GM18951 (cell line): ENCODE measurements around the gene RFPL1.
"Not testable (repeated sequence)": the region's sequence is repeated elsewhere in the genome, so short reads cannot be mapped to it uniquely, and the experiment has no call there.

Source experiments
- POLR2A ChIP-seq: IDR thresholded peaks from 4 replicates; pipeline ENCODE4 v1.6.1; 2011; ENCODE audit warnings: mild to moderate bottlenecking; ENCODE audit not compliant: insufficient read length, insufficient read depth; ENCODE audit errors: extremely low read depth
- in situ Hi-C: fragments of 300-500 bp; cut with MboI; formaldehyde crosslinking; loops from one replicate; pipeline ENCODE4 v1.12.0; 2022; ENCODE audit warnings: low sequenced_read_pairs, mixed read lengths, inconsistent platforms; ENCODE audit not compliant: unreplicated experiment

RFPL1 gene

DNA sequence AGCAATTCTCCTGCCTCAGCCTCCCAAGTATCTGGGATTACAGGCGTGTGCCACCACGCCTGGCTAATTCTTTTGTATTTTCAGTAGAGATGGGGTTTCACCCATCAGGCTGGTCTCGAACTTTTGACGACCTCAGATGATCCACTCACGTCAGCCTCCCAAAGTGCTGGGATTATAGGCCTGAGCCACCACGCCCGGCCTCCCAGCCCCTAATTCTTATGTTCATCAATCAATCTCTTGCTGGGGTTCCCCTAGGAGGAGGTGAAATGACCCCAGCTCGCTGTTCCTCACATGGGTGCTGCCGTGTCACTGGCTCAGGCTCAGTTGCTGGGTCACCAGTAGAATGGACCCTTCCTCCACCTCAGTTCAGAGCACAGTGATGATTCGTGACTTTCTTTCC lies at the start of gene RFPL1:
RFPL1 (plus strand) TSS at position 301 of the 400 bp plus-strand sequence.
- in situ Hi-C loops: not testable (repeated sequence)

DNA sequence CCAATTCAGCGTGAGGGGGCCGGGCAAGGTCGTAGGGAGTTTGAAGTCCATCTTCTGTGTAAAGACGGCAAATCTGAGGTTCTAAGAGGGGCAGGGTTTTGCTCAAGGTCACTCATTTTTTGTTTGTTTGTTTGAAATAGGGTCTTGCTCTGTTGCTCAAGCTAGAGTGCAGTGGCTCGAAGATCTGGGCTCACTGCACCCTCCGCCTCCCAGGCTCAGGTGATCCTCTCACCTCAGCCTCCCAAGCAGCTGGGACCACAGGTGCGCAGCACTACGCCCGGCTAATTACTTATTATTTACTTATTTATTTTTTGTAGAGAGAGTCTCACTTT lies 49.7 kb upstream of the RFPL1 start:
- TF ChIP-seq POLR2A: no peak
- in situ Hi-C loops: no loop called here

DNA sequence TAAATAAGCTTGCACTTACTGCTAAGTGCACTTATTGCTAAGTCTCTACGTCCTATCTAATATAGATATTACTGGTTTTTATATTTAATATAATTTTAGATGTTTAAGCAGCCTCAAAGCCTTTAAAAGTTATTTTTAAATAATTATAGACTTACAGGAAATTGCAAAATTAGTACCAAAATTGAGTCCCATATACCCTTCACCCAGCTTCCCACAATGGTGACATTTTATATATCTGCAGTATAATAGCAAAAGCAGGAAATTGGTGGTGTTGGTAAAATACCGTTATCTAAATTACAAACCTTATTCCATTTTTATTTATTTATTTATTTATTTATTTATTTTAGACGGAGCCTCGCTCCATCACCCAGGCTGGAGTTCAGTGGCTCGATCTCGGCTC lies 48.1 kb upstream of the RFPL1 start:
- no peak for TF ChIP-seq POLR2A
- in situ Hi-C loops: no loop called here

DNA sequence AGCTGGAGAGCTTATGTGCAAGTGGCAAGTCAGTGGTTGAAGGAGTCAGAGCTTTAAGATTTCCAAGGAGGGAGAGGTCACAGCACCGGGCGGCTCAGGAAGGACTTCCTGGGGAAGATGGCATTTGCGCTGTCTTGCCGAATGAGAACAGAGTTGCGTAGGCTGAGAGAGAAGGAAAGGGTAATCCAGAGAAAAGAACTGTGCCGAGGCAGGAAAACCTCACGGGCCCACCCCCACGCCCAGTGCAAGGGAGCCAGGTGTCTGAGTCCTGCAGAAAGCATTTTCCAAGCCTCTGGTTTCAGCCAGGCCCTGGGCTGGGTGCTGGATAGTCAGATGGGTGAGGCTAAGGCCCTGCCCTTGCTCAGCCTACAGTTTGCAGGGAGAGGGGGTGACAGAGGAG lies 46.8 kb upstream of the RFPL1 start:
- no peak for TF ChIP-seq POLR2A
- in situ Hi-C loops: no loop called here

DNA sequence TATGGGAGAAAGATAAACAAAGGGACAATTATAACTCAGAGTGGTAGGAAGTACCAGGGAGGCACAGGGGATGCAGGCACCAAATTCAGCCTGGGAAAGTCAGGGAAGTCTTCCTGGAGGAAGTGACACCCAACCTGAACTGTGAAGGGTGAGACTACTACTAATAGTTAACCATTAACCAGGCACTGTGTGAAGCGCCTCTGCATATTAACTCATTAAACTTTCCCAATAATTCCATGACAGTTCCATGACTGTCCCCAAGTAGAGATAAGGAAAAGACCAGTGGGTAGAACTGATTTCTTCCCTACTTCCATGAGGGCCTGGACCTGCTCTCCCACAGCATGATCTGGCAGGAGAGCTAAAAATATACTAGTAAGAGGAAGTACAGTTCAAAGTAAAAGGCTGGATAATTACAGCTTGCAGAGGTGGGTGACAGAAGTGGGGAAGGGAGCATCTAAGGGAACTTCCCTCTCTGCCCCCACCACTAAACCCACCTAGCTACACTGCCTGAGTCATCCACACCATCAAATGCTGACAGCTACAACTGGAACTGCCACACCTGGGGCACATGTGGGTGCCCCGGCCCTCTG lies 45.3 kb upstream of the RFPL1 start:
- in situ Hi-C loops: no loop called here
- no peak for TF ChIP-seq POLR2A

DNA sequence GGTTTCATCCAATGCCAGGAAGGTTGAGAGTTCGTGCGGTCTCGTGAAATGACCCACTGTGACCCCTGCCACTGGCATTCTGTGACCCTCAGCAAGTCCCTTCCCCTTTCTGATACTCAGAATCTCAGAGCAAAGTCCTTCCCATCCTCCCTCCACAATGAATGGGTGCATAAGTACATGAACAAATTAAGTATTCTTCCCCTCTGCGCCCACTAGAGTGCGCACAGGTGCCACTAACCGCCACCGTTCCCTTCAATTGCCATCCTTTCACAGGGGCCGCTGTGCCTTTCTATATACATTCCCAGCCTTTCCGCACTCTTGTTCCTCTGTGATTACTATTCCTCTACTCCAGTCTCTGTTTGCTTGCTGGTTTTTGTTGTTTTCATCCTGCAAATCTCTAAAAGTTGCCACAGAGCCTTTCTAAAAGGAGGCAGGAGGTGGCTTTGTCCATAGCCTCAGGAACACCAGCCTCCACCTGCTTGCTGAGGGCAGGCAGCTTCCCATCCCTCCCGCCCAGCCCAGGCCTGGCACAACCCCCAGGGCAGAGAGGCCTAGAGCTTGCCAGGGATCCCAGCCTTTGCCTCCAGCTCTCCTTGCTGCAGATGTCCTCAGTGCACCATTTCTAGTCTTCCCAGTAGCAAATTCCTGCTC lies 43.3 kb upstream of the RFPL1 start:
- TF ChIP-seq POLR2A: no peak
- in situ Hi-C loops: no loop called here

GRCh38 chr22:29396126-29396525 lies 42.3 kb upstream of the RFPL1 start:
- in situ Hi-C loops: no loop called here
- no peak for TF ChIP-seq POLR2A

DNA sequence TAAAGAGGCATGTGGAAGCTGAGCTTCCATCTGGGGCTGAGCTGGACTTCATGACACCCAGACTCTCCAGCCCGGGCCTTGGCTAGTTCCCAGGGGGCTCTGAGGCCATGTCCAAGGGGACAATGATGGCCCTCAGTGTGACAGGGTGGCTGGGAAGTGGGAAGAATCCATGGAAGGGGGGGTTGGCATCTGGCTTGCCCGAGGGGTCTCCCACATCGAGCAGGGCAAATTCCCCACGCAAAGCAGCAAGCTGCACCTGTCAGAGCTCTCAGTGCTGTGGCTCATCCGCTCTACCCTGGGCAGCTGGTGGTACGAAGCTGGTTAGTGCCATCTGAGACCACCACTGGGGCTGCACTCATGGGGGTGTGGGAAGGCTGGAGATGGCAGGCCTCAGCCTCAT lies 40.6 kb upstream of the RFPL1 start:
- in situ Hi-C loops: no loop called here
- TF ChIP-seq POLR2A: no peak

DNA sequence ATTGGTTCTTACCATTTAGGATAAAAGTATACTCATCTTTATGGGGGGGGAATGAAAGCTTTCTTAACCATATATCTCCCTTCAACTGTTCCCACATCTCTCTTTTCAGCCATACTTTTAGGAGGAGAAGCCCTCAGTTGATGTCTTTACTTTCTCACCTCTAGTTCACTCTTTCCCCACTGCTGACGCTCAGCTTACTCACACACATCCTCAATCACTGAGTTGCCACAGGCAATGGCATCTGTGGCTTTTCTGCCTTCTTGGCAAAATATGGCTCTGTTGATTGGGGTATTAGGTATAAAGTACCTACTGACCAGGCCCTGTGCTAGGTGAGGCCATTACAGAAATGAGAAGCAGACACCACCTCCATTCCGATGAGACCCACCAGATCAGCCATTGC lies 37.8 kb upstream of the RFPL1 start:
- in situ Hi-C loops: no loop called here

GRCh38 chr22:29401538-29401937 lies 36.8 kb upstream of the RFPL1 start:
- in situ Hi-C loops: not testable (repeated sequence)

More for the DNA sequence above, 37.8 kb upstream of the RFPL1 start:
- TF ChIP-seq POLR2A: no peak

DNA sequence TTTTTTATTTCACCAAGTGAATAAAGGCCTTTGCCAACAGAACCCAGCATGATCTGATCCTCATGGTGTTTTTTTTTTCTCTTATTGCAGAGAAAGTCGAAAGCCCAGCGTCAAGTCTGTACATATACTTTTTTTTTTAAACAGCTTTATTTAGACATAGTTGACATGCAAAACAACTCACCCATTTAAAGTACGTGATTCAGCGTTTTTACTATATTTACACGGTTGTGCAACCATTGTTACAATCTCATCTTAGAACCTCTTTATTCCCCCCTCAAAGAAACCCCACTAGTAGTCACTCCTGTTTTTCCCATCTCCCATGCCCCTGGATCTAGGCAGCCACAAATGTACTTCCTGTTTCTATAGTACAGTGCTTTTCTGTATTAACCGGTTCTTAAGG lies 29.4 kb upstream of the RFPL1 start:
- no peak for TF ChIP-seq POLR2A
- in situ Hi-C loops: no loop called here

GRCh38 chr22:29411569-29412211 lies 26.7 kb upstream of the RFPL1 start:
- in situ Hi-C loops: not testable (repeated sequence)

DNA sequence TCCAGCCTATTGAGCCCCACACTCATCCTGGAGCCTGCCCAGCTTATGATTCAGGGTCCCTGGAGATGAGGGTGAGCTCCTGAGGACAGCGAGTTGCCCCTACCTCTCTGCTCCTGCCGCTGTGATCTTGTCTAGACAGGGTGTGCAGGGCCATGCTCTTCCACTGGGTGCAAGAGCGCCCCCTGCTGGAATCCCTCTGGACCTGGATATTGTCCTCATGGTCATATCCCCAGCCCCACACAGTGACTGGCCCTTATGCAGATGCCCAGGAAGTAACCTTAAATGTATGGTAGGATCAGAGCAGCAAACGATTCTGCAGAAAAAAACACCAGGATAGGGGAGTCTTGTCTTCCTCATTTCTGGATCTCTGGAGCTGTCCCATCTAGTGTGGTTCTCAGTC lies 25.6 kb upstream of the RFPL1 start:
- in situ Hi-C loops: not testable (repeated sequence)

- in situ Hi-C loops: loop anchor here (5.0 kb wide), 1 partner anchor 53 kb away; no protein-coding TSS in a partner anchor
Measured at GRCh38 chr22:29414951-29415591, 23.3 kb upstream of the RFPL1 start.

GRCh38 chr22:29418704-29419103 lies 19.7 kb upstream of the RFPL1 start:
- in situ Hi-C loops: loop anchor here (5.0 kb wide), 1 partner anchor 56 kb away; no protein-coding TSS in a partner anchor
